CD14-positive monocyte (primary cell): ENCODE data around the gene GRK2. TPM values are rescaled to one million over a fixed set of nuclear protein-coding genes. Genes with fewer than 3 reads are reported as not detected.
A peak's percentile ranks its signal among the peaks of the same experiment; 100 is the strongest.

ENCODE experiments used
- DNase-seq, 3 donors: peaks; one replicate each; pipeline ENCODE4 v3.0.0-alpha.2; 2011 to 2022
- H2AFZ ChIP-seq: 2 replicates; pipeline ENCODE4 v1.6.0; 2012; ENCODE audit warnings: mild to moderate bottlenecking, low read depth, low read length, inconsistent platforms; ENCODE audit not compliant: insufficient read depth, poor library complexity, severe bottlenecking
- H3K27ac ChIP-seq, 2 donors: 1 replicate in 1 of 2; 2 replicates in 1 of 2; pipeline ENCODE4 v1.5.1; 2012 to 2013; ENCODE audit warnings: low read length in 2 of 2, control low read depth in 1 of 2, inconsistent platforms in 1 of 2, low read depth in 1 of 2, mild to moderate bottlenecking in 1 of 2
- H3K27me3 ChIP-seq, 2 donors: one replicate each; pipeline versions ENCODE4 v1.6.0 to v1.6.1; 2011 to 2013; ENCODE audit warnings: low read length in 2 of 2; ENCODE audit not compliant: control insufficient read depth in 2 of 2, insufficient read depth in 2 of 2
- H3K36me3 ChIP-seq, 2 donors: replicated peaks in 1 of 2; 1 replicate in 1 of 2; 2 replicates in 1 of 2; pipeline versions ENCODE4 v1.5.1 to v1.6.1; 2012 to 2013; ENCODE audit warnings: low read length in 2 of 2, control low read depth in 1 of 2, inconsistent platforms in 1 of 2, mild to moderate bottlenecking in 1 of 2; ENCODE audit not compliant: insufficient read depth in 2 of 2, control insufficient read depth in 1 of 2
- H3K4me1 ChIP-seq, 2 donors: 1 replicate in 1 of 2; 2 replicates in 1 of 2; pipeline versions ENCODE4 v1.5.1 to v1.6.1; 2012 to 2013; ENCODE audit warnings: low read length in 2 of 2, control low read depth in 1 of 2, inconsistent platforms in 1 of 2, mild to moderate bottlenecking in 1 of 2, moderate library complexity in 1 of 2; ENCODE audit not compliant: insufficient read depth in 2 of 2, control insufficient read depth in 1 of 2
- H3K4me2 ChIP-seq: replicated peaks from 2 replicates; pipeline ENCODE3; 2012; ENCODE audit warnings: low read length, moderate library complexity, mild to moderate bottlenecking; ENCODE audit not compliant: poor library complexity, severe bottlenecking; ENCODE audit errors: extremely low read depth
- H3K4me3 ChIP-seq, 3 experiments: fragments of 200-600 bp in 1 of 3; sonication (generic) in 1 of 3; replicated peaks in 1 of 3; 1 replicate in 2 of 3; 2 replicates in 1 of 3; pipeline ENCODE4 v1.5.1; 2011 to 2013; ENCODE audit warnings: low read length in 3 of 3, mild to moderate bottlenecking in 3 of 3, control low read depth in 2 of 3, low read depth in 2 of 3, inconsistent platforms in 1 of 3, moderate library complexity in 1 of 3
- H3K79me2 ChIP-seq: 2 replicates; pipeline ENCODE4 v1.6.0; 2012; ENCODE audit warnings: mild to moderate bottlenecking, control low read depth, inconsistent platforms, low read length, moderate library complexity; ENCODE audit not compliant: insufficient read depth
- H3K9ac ChIP-seq: 2 replicates; pipeline ENCODE4 v1.6.0; 2017; ENCODE audit warnings: low read length, mild to moderate bottlenecking; ENCODE audit not compliant: insufficient read depth, poor library complexity, severe bottlenecking
- H3K9me3 ChIP-seq, 2 donors: replicated peaks in 1 of 2; 1 replicate in 1 of 2; 2 replicates in 1 of 2; pipeline versions ENCODE4 v1.5.1 to v1.6.1; 2012 to 2013; ENCODE audit warnings: low read length in 2 of 2, control low read depth in 1 of 2; ENCODE audit not compliant: control insufficient read depth in 1 of 2, insufficient read depth in 1 of 2
- H4K20me1 ChIP-seq: 2 replicates; pipeline ENCODE4 v1.6.0; 2012; ENCODE audit warnings: mild to moderate bottlenecking, low read length, control low read depth, moderate library complexity; ENCODE audit not compliant: insufficient read depth
- H3K27ac Mint-ChIP-seq, 7 donors: one replicate each; pipeline ENCODE4 v1.8.0; 2020; ENCODE audit warnings: mild to moderate bottlenecking in 7 of 7, mixed read lengths in 7 of 7, moderate library complexity in 6 of 7, inconsistent platforms in 2 of 7
- H3K27me3 Mint-ChIP-seq, 3 donors: one replicate each; pipeline ENCODE4 v1.8.0; 2021 to 2022; ENCODE audit warnings: low read depth in 3 of 3, mild to moderate bottlenecking in 3 of 3, mixed read lengths in 3 of 3, moderate library complexity in 3 of 3, inconsistent platforms in 1 of 3
- H3K36me3 Mint-ChIP-seq, 2 donors: one replicate each; pipeline ENCODE4 v1.8.0; 2020; ENCODE audit warnings: mixed read lengths in 2 of 2, inconsistent platforms in 1 of 2, mild to moderate bottlenecking in 1 of 2
- H3K4me1 Mint-ChIP-seq: one replicate; pipeline ENCODE4 v1.8.0; 2020; ENCODE audit warnings: mild to moderate bottlenecking, mixed read lengths
- H3K4me3 Mint-ChIP-seq, 2 donors: one replicate each; pipeline ENCODE4 v1.8.0; 2020; ENCODE audit warnings: mild to moderate bottlenecking in 2 of 2, mixed read lengths in 2 of 2, moderate library complexity in 1 of 2
- H3K9me3 Mint-ChIP-seq, 7 donors: one replicate each; pipeline ENCODE4 v1.8.0; 2020 to 2022; ENCODE audit warnings: mixed read lengths in 7 of 7, mild to moderate bottlenecking in 6 of 7, moderate library complexity in 6 of 7, inconsistent platforms in 2 of 7
- WGBS: methylation state at CpG from one replicate; pipeline ENCODE4 v1.1.5; 2013; ENCODE audit warnings: missing lambda C conversion rate; ENCODE audit not compliant: insufficient coverage; 5-methylcytosine and 5-hydroxymethylcytosine counted together
- intact Hi-C, 2 donors: fragments of 100-400 bp; cut with micrococcal nuclease; formaldehyde crosslinking; loops; one replicate each; pipeline versions ENCODE4 v1.15.0 to v1.15.1; 2023
- polyA plus RNA-seq, 3 donors: library from polyadenylated mRNA; depleted of rRNA in 1 of 3; unstranded in 2 of 3; stranded (reverse) in 1 of 3; fragments of 300-500 nt in 2 of 3; fragments of >200 nt in 1 of 3; fragmentation: Illumina TruSeq in 2 of 3; gene quantifications; 1 replicate in 2 of 3; 2 replicates in 1 of 3; pipeline ENCODE4 v1.2.3, GENCODE V29; 2012 to 2021
- TF ChIP-seq, protein P1 (sequence below): fragments of 200-600 bp; IDR thresholded peaks from one replicate; pipeline ENCODE4 v1.8.0; 2022; ENCODE audit warnings: antibody characterized with exemption, mild to moderate bottlenecking

Gene GRK2
- polyA plus RNA-seq, 3 donors = 34.9 to 777 (median 43.0) TPM

DNA sequence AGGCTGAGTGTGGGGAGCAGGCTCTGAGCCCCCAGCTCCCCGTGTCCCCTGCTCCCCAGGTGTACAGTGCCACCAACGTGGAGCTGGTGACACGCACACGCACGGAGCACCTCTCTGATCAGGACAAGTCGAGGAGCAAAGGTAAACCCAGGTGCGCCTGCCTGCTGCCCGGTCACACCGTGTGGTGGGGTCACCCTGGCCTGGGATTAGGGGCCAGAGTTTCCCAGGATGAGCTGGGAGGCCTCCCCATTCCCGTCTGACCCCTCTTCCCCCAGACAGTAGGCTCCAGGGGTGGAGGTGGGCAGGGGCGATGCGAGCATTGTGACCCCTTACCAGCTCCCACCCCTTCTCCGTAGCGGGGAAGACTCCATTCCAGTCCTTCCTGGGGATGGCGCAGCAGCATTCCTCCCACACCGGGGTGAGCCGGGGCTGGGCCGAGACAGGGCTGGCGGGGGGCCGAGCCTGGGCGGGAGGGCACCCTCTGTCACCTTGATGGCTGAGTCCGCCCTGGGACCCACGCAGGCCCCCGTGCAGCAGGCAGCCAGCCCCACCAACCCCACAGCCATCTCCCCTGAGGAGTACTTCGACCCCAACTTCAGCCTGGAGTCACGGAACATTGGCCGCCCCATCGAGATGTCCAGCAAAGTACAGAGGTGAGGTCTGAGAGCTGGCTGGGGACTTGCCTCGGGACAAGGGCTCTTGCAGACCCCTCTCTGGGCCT is 33.4 kb downstream of the GRK2 start:
- Histone ChIP-seq H3K4me3 (no peak overlapping the region), H3K79me2 (peaks cover 84% of the 10 kb centered on the region), H3K9me3 (peaks cover 3 to 6% of the 10 kb centered on the region in 2 donors), H3K27me3 (no peaks in the 10 kb centered on the region), H3K36me3 (peaks cover 74 to 76% of the 10 kb centered on the region in 2 donors), H3K9ac (no peak overlapping the region), H3K4me1 (peaks cover 42 to 60% of the 10 kb centered on the region in 2 donors), H2AFZ (no peak overlapping the region), H3K27ac (peak overlapping the region; percentile 19 to 52), H4K20me1 (peaks cover 94% of the 10 kb centered on the region), H3K4me2 (no peak overlapping the region)
- peaks cover 51% of the 10 kb centered on the region for H3K4me1 Mint-ChIP-seq
- intact Hi-C loops = loop anchor here in 1 of 2 donors (5.0 kb wide), 1 partner anchor 32 kb away; the partner anchor contains the start of gene GRK2
- H3K9me3 Mint-ChIP-seq = peaks cover 3 to 15% (median 8%) of the 10 kb centered on the region in 7 donors
- WGBS = 98% methylated on average over 18 of the region's 29 CpGs
- H3K4me3 Mint-ChIP-seq = no peak overlapping the region
- no peaks in the 10 kb centered on the region for H3K27me3 Mint-ChIP-seq
- no peak for DNase-seq
- TF ChIP-seq, protein P1, sequence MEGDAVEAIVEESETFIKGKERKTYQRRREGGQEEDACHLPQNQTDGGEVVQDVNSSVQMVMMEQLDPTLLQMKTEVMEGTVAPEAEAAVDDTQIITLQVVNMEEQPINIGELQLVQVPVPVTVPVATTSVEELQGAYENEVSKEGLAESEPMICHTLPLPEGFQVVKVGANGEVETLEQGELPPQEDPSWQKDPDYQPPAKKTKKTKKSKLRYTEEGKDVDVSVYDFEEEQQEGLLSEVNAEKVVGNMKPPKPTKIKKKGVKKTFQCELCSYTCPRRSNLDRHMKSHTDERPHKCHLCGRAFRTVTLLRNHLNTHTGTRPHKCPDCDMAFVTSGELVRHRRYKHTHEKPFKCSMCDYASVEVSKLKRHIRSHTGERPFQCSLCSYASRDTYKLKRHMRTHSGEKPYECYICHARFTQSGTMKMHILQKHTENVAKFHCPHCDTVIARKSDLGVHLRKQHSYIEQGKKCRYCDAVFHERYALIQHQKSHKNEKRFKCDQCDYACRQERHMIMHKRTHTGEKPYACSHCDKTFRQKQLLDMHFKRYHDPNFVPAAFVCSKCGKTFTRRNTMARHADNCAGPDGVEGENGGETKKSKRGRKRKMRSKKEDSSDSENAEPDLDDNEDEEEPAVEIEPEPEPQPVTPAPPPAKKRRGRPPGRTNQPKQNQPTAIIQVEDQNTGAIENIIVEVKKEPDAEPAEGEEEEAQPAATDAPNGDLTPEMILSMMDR = no peak
- peak overlapping the region in 5 of 7 donors; percentile 53 to 80 (median 73) for H3K27ac Mint-ChIP-seq
- H3K36me3 Mint-ChIP-seq = peaks cover 59 to 74% of the 10 kb centered on the region in 2 donors

DNA sequence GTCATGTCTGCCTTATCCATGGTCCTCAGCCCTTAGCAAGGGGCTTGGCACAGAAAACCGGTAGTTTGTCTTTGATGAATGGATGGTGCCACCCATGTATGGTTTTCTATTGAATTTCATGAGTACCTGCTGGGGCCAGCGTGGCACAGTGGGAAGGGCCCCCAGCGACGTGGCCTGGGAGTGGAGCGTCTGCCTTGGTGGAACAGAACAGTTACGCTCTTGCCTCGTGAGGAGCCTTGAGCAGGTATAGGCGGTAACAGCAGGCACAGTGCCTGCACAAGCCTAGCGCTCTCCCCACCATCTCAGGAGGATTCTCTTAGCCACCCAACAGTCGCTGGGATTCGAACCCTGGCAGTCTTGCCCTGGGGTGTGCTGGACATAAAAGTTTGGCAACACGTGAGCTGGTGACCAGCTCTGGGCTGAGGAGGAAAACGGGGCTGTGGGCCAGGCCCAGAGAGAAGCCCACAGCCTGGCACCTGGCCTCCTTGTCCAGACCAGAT is 34.0 kb downstream of the GRK2 start:
- peak overlapping the region; percentile 19 to 52 for H3K27ac ChIP-seq
- H3K36me3 ChIP-seq = peaks cover 67 to 69% of the 10 kb centered on the region in 2 donors
- DNase-seq = no peak
- H3K27me3 Mint-ChIP-seq = no peaks in the 10 kb centered on the region
- peaks cover 44 to 64% of the 10 kb centered on the region in 2 donors for H3K4me1 ChIP-seq
- H3K4me2 ChIP-seq = no peak overlapping the region
- peaks cover 3% of the 10 kb centered on the region in 2 donors for H3K9me3 ChIP-seq
- H3K36me3 Mint-ChIP-seq = peaks cover 52 to 72% of the 10 kb centered on the region in 2 donors
- H2AFZ ChIP-seq = no peak overlapping the region
- H3K27me3 ChIP-seq = no peaks in the 10 kb centered on the region
- peak overlapping the region in 4 of 7 donors; percentile 7 to 63 (median 46) for H3K27ac Mint-ChIP-seq
- H3K4me1 Mint-ChIP-seq = peaks cover 56% of the 10 kb centered on the region
- intact Hi-C loops = loop anchor here in 1 of 2 donors (5.0 kb wide), 1 partner anchor 33 kb away; the partner anchor contains the start of gene GRK2
- H3K79me2 ChIP-seq = peaks cover 80% of the 10 kb centered on the region
- no peak overlapping the region for H3K4me3 ChIP-seq
- H3K4me3 Mint-ChIP-seq = no peak overlapping the region
- TF ChIP-seq, protein P1 = no peak
- peaks cover 91% of the 10 kb centered on the region for H4K20me1 ChIP-seq
- H3K9me3 Mint-ChIP-seq = peaks cover 2 to 11% (median 5%) of the 10 kb centered on the region in 7 donors
- H3K9ac ChIP-seq = no peak overlapping the region
- 95% methylated on average over 10 of the region's 13 CpGs for WGBS
